Peyer's patch (tissue), 4 donors: ENCODE results near the gene KRT78.

Experiments used
- POLR2A ChIP-seq, 2 donors: fragments of 450-650 bp; IDR thresholded peaks; one replicate each; pipeline ENCODE4 v1.5.1; 2017; ENCODE audit warnings: antibody characterized with exemption in 2 of 2, mild to moderate bottlenecking in 2 of 2, moderate library complexity in 2 of 2
- TF ChIP-seq, protein P1 (sequence below), 6 experiments: fragments of 450-650 bp in 4 of 6; fragments of 200-600 bp in 2 of 6; sonication (generic) in 1 of 6; IDR thresholded peaks; one replicate each; pipeline ENCODE4 v1.5.1; 2017 to 2019; ENCODE audit warnings: antibody characterized with exemption in 6 of 6, mild to moderate bottlenecking in 3 of 6, moderate library complexity in 1 of 6

DNA sequence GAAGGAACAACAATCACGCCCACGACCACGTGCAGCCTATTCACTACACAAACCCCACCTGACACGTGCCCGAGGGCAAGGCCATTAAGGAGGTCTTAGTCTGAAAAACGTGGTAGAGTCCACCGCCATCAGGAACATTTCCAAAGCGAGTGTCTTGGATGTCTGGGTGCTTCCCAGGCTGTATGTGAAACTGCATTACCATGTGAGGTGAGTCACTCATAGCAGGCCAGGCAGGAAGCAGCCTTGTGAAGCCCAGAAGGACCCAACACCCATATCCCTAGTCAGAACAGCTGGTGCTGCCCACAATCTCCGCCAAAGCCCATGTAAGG, 11.4 kb downstream of the KRT78 start:
- TF ChIP-seq, protein P1, sequence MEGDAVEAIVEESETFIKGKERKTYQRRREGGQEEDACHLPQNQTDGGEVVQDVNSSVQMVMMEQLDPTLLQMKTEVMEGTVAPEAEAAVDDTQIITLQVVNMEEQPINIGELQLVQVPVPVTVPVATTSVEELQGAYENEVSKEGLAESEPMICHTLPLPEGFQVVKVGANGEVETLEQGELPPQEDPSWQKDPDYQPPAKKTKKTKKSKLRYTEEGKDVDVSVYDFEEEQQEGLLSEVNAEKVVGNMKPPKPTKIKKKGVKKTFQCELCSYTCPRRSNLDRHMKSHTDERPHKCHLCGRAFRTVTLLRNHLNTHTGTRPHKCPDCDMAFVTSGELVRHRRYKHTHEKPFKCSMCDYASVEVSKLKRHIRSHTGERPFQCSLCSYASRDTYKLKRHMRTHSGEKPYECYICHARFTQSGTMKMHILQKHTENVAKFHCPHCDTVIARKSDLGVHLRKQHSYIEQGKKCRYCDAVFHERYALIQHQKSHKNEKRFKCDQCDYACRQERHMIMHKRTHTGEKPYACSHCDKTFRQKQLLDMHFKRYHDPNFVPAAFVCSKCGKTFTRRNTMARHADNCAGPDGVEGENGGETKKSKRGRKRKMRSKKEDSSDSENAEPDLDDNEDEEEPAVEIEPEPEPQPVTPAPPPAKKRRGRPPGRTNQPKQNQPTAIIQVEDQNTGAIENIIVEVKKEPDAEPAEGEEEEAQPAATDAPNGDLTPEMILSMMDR (IDR thresholded peaks at IDR 0.05) = no peak
- TF ChIP-seq POLR2A (IDR thresholded peaks at IDR 0.05) = no peak
